Left lung (tissue), 10 donors: ENCODE results near the gene NECTIN1. TPM values are rescaled to one million over a fixed set of nuclear protein-coding genes. Genes with fewer than 3 reads are reported as not detected.
A peak's percentile ranks its signal among the peaks of the same experiment; 100 is the strongest.

Experiments used
- ATAC-seq: fragments of 200-7000 bp; cut with Tn5 transposase; one replicate; pipeline ENCODE4 v1.9.1; 2020; ENCODE audit warnings: moderate library complexity
- DNase-seq, 4 donors: peaks; one replicate each; pipeline ENCODE4 v3.0.0-alpha.2; 2013 to 2020
- H3K27ac ChIP-seq, 2 donors: fragments of 200-600 bp; sonication (generic) in 1 of 2; one replicate each; pipeline versions ENCODE4 v1.5.0 to v1.8.0; 2020 to 2021
- H3K27me3 ChIP-seq, 2 donors: fragments of 200-600 bp; sonication (generic) in 1 of 2; one replicate each; pipeline versions ENCODE4 v1.5.0 to v1.8.0; 2020 to 2021
- H3K36me3 ChIP-seq, 2 donors: fragments of 200-600 bp; sonication (generic) in 1 of 2; one replicate each; pipeline versions ENCODE4 v1.5.0 to v1.8.0; 2020 to 2021
- H3K4me1 ChIP-seq, 2 donors: fragments of 200-600 bp; one replicate each; pipeline ENCODE4 v1.8.0; 2021
- H3K4me3 ChIP-seq, 2 donors: fragments of 200-600 bp; sonication (generic) in 1 of 2; one replicate each; pipeline versions ENCODE4 v1.5.0 to v1.8.0; 2020 to 2021; ENCODE audit warnings: mild to moderate bottlenecking in 1 of 2
- H3K9me3 ChIP-seq, 2 donors: fragments of 200-600 bp; sonication (generic) in 1 of 2; one replicate each; pipeline versions ENCODE4 v1.5.0 to v1.8.0; 2020 to 2021
- intact Hi-C, 2 donors: fragments of 100-400 bp; cut with DNase I; formaldehyde crosslinking; loops; one replicate each; pipeline versions ENCODE4 v1.11.2 to v1.14.2; 2022
- polyA plus RNA-seq, 6 donors: library from polyadenylated mRNA; unstranded; fragments of 120-200 nt; gene quantifications; one replicate each; pipeline ENCODE4 v1.2.1, GENCODE V29; 2013; ENCODE audit not compliant: insufficient read length in 6 of 6
- total RNA-seq, 2 donors: library from RNA; stranded (reverse); fragmentation: NEBNext Ultra II Directional; extraction: Animal tissue kit (Norgen Biotek cat#: 25700); gene quantifications; one replicate each; pipeline ENCODE4 v1.2.1, GENCODE V29; 2021
- TF ChIP-seq, protein P1 (sequence below), 2 donors: fragments of 200-600 bp; sonication (generic) in 1 of 2; IDR thresholded peaks; one replicate each; pipeline versions ENCODE4 v1.5.0 to v1.8.0; 2021; ENCODE audit warnings: antibody characterized with exemption in 2 of 2
- donor health status: DM: no; HTN: yes; CAD: no.
- donor health status: DM: no; HTN: no; CAD: no.

The NECTIN1 gene
- total and polyA plus RNA-seq, 8 donors: 13.0 to 21.1 (median 15.9) TPM

DNA sequence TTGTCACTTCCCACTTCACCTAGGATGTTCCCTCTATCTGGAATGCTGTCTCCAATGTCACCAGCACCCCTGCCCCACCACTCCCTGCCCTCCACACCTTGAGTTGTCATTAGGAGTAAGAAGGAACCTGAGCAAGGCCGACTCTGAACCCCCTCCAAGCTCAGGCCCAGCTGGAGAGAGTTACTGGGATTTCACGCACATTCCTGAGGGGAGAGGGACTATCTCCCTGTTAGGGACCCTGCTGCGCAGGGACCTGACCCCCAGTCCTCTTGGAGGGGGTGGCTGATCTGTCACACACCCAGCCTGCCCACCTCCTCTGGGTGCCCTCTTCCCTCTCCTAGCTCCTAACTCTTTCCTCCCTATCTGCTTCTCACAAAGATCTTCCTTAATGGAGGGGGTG, 81.7 kb downstream of the NECTIN1 start:
- Histone ChIP-seq H3K9me3 (no peaks in the 10 kb centered on the region), H3K4me3 (no peak overlapping the region), H3K36me3 (no peaks in the 10 kb centered on the region), H3K4me1 (no peaks in the 10 kb centered on the region), H3K27me3 (peaks cover 0 to 7% of the 10 kb centered on the region in 2 donors), H3K27ac (no peak overlapping the region)
- TF ChIP-seq, protein P1, sequence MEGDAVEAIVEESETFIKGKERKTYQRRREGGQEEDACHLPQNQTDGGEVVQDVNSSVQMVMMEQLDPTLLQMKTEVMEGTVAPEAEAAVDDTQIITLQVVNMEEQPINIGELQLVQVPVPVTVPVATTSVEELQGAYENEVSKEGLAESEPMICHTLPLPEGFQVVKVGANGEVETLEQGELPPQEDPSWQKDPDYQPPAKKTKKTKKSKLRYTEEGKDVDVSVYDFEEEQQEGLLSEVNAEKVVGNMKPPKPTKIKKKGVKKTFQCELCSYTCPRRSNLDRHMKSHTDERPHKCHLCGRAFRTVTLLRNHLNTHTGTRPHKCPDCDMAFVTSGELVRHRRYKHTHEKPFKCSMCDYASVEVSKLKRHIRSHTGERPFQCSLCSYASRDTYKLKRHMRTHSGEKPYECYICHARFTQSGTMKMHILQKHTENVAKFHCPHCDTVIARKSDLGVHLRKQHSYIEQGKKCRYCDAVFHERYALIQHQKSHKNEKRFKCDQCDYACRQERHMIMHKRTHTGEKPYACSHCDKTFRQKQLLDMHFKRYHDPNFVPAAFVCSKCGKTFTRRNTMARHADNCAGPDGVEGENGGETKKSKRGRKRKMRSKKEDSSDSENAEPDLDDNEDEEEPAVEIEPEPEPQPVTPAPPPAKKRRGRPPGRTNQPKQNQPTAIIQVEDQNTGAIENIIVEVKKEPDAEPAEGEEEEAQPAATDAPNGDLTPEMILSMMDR (IDR thresholded peaks at IDR 0.05): no peak
- no peak for DNase-seq
- ATAC-seq: no peak
- intact Hi-C loops: no loop called here

DNA sequence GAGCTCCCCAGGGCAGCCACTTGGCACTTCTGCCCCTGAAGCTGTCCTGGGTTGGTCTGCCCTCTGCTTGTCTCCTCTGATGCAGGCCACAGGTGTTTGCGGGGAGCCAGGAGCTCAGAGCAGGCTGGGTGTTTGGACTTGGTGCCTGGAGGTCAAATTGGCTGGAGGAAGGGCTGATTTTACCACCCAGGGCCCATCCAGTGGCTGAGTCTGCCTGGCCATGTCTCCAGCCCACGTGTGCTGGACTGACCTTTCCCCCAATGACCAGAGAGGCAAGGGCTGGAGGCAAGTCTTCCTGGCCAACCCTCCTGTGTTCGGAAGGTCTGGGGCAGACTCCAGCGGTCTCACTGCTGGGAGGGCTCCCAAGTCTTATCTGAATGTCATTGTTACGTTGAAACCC, 84.0 kb downstream of the NECTIN1 start:
- H3K27ac ChIP-seq: no peak overlapping the region
- H3K27me3 ChIP-seq: peaks cover 0 to 5% of the 10 kb centered on the region in 2 donors
- no peaks in the 10 kb centered on the region for H3K9me3 ChIP-seq
- ATAC-seq (no peak), DNase-seq (peak in 1 of 4 donors; percentile 23)
- intact Hi-C loops: no loop called here
- TF ChIP-seq, protein P1 (IDR thresholded peaks at IDR 0.05): no peak
- H3K4me3 ChIP-seq: no peak overlapping the region
- H3K4me1 ChIP-seq: no peaks in the 10 kb centered on the region
- no peaks in the 10 kb centered on the region for H3K36me3 ChIP-seq

DNA sequence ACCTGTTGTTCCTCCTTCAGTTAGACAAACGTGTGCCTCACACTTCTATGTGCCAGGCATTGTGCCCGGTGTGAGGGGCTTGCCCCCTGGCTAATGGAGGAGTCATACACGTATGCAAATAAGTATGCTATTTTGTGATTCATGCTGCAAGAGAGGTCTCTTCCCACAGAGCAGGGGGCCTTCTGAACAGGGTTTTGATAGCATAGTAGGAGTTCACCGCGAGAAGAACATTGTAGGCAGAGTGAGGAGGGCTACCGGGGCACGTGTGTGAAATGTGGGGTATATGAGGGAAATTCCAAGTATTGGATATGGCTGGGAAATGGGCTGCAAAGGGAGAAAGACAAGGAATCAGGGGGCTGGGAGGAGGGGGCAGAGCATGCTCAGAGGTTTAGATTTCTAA, 84.5 kb downstream of the NECTIN1 start:
- Histone ChIP-seq H3K4me1 (no peaks in the 10 kb centered on the region), H3K27me3 (peaks cover 0 to 10% of the 10 kb centered on the region in 2 donors), H3K4me3 (no peak overlapping the region), H3K36me3 (no peaks in the 10 kb centered on the region), H3K9me3 (no peaks in the 10 kb centered on the region), H3K27ac (no peak overlapping the region)
- intact Hi-C loops: no loop called here
- DNase-seq (peak in 1 of 4 donors; percentile 34), ATAC-seq (no peak)
- TF ChIP-seq, protein P1 (IDR thresholded peaks at IDR 0.05): no peak

DNA sequence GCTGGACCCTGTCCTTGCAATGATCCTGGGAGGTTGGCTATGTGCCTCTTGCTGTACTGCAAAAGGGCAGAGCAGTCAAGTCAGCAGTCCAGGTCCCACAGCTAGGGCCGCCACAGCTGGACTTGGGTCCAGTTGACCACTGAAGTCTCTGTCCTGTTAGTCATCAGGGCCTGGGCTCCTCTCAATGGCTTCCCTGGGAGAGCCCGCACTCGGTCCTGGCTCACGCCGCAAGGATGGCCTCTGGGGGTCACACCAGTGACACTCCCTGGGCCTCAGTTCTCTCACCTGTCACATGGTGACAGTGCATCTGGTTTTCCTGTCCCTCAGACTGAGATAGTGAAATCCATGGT, 85.1 kb downstream of the NECTIN1 start:
- TF ChIP-seq, protein P1 (IDR thresholded peaks at IDR 0.05): no peak
- intact Hi-C loops: no loop called here
- H3K27me3 ChIP-seq: peaks cover 0 to 13% of the 10 kb centered on the region in 2 donors
- H3K4me1 ChIP-seq: no peaks in the 10 kb centered on the region
- H3K4me3 ChIP-seq: no peak overlapping the region
- H3K27ac ChIP-seq: no peak overlapping the region
- H3K36me3 ChIP-seq: no peaks in the 10 kb centered on the region
- DNase-seq (peak in 1 of 4 donors; percentile 61), ATAC-seq (no peak)
- H3K9me3 ChIP-seq: no peaks in the 10 kb centered on the region

DNA sequence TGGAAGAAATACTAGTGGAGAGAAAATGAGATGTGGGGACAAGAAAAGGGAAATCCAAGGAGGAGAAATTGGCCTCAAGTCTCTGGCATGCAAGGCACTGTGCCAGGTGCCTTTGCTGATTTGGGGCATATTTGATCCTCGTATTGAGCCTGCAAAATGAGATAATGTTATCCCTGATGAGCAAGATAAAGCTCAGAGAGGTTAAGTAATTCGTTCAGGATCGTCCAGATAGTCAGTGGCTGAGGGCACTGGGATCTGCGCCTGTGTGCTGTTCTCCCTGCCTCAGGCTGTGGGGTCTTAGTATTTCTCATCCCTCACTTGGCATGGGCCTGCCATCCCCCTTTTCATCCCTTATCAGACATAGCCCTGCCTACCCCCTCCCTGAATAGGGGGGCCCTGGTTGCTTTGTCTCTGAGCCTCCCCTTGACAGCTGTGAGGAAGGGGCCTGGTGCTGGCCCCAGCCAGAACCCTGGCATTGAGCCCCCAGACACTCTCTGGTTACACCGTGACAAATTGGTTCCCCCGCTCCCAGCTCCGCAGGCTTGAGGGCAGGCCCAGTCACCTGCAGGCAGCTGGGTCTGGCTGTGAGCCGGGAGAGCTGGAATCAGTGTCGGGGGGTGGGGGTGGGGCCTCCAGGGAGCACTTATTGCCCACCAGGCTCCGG, 85.7 kb downstream of the NECTIN1 start:
- Histone ChIP-seq H3K4me1 (no peaks in the 10 kb centered on the region), H3K36me3 (no peaks in the 10 kb centered on the region), H3K27ac (no peak overlapping the region), H3K27me3 (peaks cover 0 to 13% of the 10 kb centered on the region in 2 donors), H3K4me3 (no peak overlapping the region), H3K9me3 (no peaks in the 10 kb centered on the region)
- intact Hi-C loops: no loop called here
- ATAC-seq: no peak
- DNase-seq: peak in 1 of 4 donors; percentile 40
- TF ChIP-seq, protein P1 (IDR thresholded peaks at IDR 0.05): no peak
